Liver (tissue), 9 donors: ENCODE measurements around the gene LDLRAD1. TPM values are rescaled to one million over a fixed set of nuclear protein-coding genes. Genes with fewer than 3 reads are reported as not detected.
A peak's percentile ranks its signal among the peaks of the same experiment; 100 is the strongest.
"Not testable (repeated sequence)": the region's sequence is repeated elsewhere in the genome, so short reads cannot be mapped to it uniquely, and the experiment has no call there.

Experiments used
- DNase-seq: peaks from one replicate; pipeline ENCODE4 v3.0.0-alpha.2; 2017; ENCODE audit warnings: low spot score
- H3K27ac ChIP-seq, 2 donors: one replicate each; pipeline ENCODE4 v1.7.0; 2013; ENCODE audit warnings: inconsistent platforms in 2 of 2, low read length in 2 of 2, control low read depth in 1 of 2, low read depth in 1 of 2, mild to moderate bottlenecking in 1 of 2
- H3K27me3 ChIP-seq, 4 donors: one replicate each; pipeline versions ENCODE4 v1.6.1 to v1.7.0; 2013; ENCODE audit warnings: low read length in 3 of 4, inconsistent platforms in 1 of 4, mild to moderate bottlenecking in 1 of 4, moderate library complexity in 1 of 4; ENCODE audit not compliant: control insufficient read depth in 4 of 4, insufficient read depth in 4 of 4
- H3K36me3 ChIP-seq, 4 donors: one replicate each; pipeline versions ENCODE4 v1.6.1 to v1.7.0; 2013; ENCODE audit warnings: low read length in 3 of 4, mild to moderate bottlenecking in 3 of 4, low read depth in 1 of 4, moderate library complexity in 1 of 4; ENCODE audit not compliant: control insufficient read depth in 4 of 4, insufficient read depth in 3 of 4
- H3K4me1 ChIP-seq, 4 donors: one replicate each; pipeline versions ENCODE4 v1.6.1 to v1.7.0; 2013; ENCODE audit warnings: low read length in 3 of 4, mild to moderate bottlenecking in 3 of 4, moderate library complexity in 1 of 4; ENCODE audit not compliant: control insufficient read depth in 4 of 4, insufficient read depth in 4 of 4
- H3K4me3 ChIP-seq, 3 donors: one replicate each; pipeline versions ENCODE4 v1.6.1 to v1.7.0; 2013; ENCODE audit warnings: low read length in 3 of 3, control low read depth in 1 of 3, low read depth in 1 of 3, mild to moderate bottlenecking in 1 of 3
- H3K9ac ChIP-seq, 2 donors: one replicate each; pipeline ENCODE4 v1.7.0; 2013; ENCODE audit warnings: low read length in 2 of 2, mild to moderate bottlenecking in 2 of 2, moderate library complexity in 2 of 2, control low read depth in 1 of 2, low read depth in 1 of 2
- H3K9me3 ChIP-seq, 4 donors: one replicate each; pipeline versions ENCODE4 v1.6.1 to v1.7.0; 2013; ENCODE audit warnings: low read length in 3 of 4; ENCODE audit not compliant: control insufficient read depth in 4 of 4
- ATF3 ChIP-seq: IDR thresholded peaks from 2 replicates; pipeline ENCODE4 v1.6.1; 2016; ENCODE audit warnings: antibody characterized with exemption
- CTCF ChIP-seq: fragments of 150-350 bp; IDR thresholded peaks from 2 replicates; pipeline ENCODE4 v1.5.1; 2017; ENCODE audit warnings: improper control_type of control experiment, low read depth, low read length; ENCODE audit not compliant: missing input control
- EGR1 ChIP-seq, 2 donors: IDR thresholded peaks; 2 replicates each; pipeline ENCODE4 v1.6.1; 2016 to 2018; ENCODE audit warnings: antibody characterized with exemption in 2 of 2, low read depth in 2 of 2
- FOXA1 ChIP-seq: IDR thresholded peaks from 2 replicates; pipeline ENCODE4 v1.6.1; 2016; ENCODE audit warnings: antibody characterized with exemption
- FOXA2 ChIP-seq: IDR thresholded peaks from 2 replicates; pipeline ENCODE4 v1.6.1; 2016; ENCODE audit warnings: antibody characterized with exemption
- GABPA ChIP-seq, 2 donors: IDR thresholded peaks in 1 of 2; conservative IDR thresholded peaks in 1 of 2; 2 replicates each; pipeline ENCODE4 v1.6.1; 2016; ENCODE audit warnings: antibody characterized with exemption in 2 of 2, mild to moderate bottlenecking in 1 of 2, moderate library complexity in 1 of 2
- HNF4A ChIP-seq, 2 donors: conservative IDR thresholded peaks; 2 replicates each; pipeline ENCODE4 v1.6.1; 2016; ENCODE audit warnings: antibody characterized with exemption in 2 of 2, mild to moderate bottlenecking in 2 of 2
- HNF4G ChIP-seq: IDR thresholded peaks from 2 replicates; pipeline ENCODE4 v1.6.1; 2016; ENCODE audit warnings: antibody characterized with exemption
- JUND ChIP-seq, 2 donors: IDR thresholded peaks; 2 replicates each; pipeline ENCODE4 v1.6.1; 2016; ENCODE audit warnings: antibody characterized with exemption in 2 of 2
- MAX ChIP-seq: IDR thresholded peaks from 2 replicates; pipeline ENCODE4 v1.6.1; 2016; ENCODE audit warnings: antibody characterized with exemption
- NR2F2 ChIP-seq: IDR thresholded peaks from 2 replicates; pipeline ENCODE4 v1.6.1; 2016; ENCODE audit warnings: antibody characterized with exemption
- RAD21 ChIP-seq, 2 donors: IDR thresholded peaks; 2 replicates each; pipeline ENCODE4 v1.6.1; 2016; ENCODE audit warnings: antibody characterized with exemption in 2 of 2, mild to moderate bottlenecking in 2 of 2
- REST ChIP-seq: IDR thresholded peaks from 2 replicates; pipeline ENCODE4 v1.6.1; 2016; ENCODE audit warnings: antibody characterized with exemption, mild to moderate bottlenecking
- RXRA ChIP-seq, 2 donors: IDR thresholded peaks; 2 replicates each; pipeline ENCODE4 v1.6.1; 2017 to 2018; ENCODE audit warnings: antibody characterized with exemption in 2 of 2, mild to moderate bottlenecking in 1 of 2
- SP1 ChIP-seq: IDR thresholded peaks from 2 replicates; pipeline ENCODE4 v1.6.1; 2018; ENCODE audit warnings: antibody characterized with exemption, mild to moderate bottlenecking
- TAF1 ChIP-seq: conservative IDR thresholded peaks from 2 replicates; pipeline ENCODE4 v1.6.1; 2016; ENCODE audit warnings: antibody characterized with exemption, mild to moderate bottlenecking
- YY1 ChIP-seq: IDR thresholded peaks from 2 replicates; pipeline ENCODE4 v1.6.1; 2016; ENCODE audit warnings: antibody characterized with exemption, mild to moderate bottlenecking
- ZBTB33 ChIP-seq: IDR thresholded peaks from 2 replicates; pipeline ENCODE4 v1.6.1; 2016; ENCODE audit warnings: antibody characterized with exemption
- WGBS: extraction: QIAGEN DNeasy Blood & Tissue Kit; methylation state at CpG from one replicate; pipeline ENCODE4 v1.1.7; 2013; 5-methylcytosine and 5-hydroxymethylcytosine counted together
- polyA plus RNA-seq, 2 donors: library from polyadenylated mRNA; stranded (reverse) in 1 of 2; unstranded in 1 of 2; fragments of 200-250 nt in 1 of 2; fragments of >200 nt in 1 of 2; fragmentation: Nextera tagmentation in 1 of 2; extraction: Ambion mirVana in 1 of 2; gene quantifications; one replicate each; pipeline versions ENCODE4 v1.2.1 to v1.2.3, GENCODE V29; 2013 to 2015
- total RNA-seq, 2 donors: library from RNA; depleted of rRNA; stranded (reverse); fragments of >200 nt; gene quantifications; one replicate each; pipeline ENCODE4 v1.2.3, GENCODE V29; 2014
- donor health status: healthy.
- donor health status: healthy.
- donor health status: healthy.
- donor health status: healthy.
- donor health status: healthy.

LDLRAD1 gene
- total and polyA plus RNA-seq, 4 donors: not detected

GRCh38 chr1:54052431-54052933, 34.5 kb upstream of the LDLRAD1 start:
- Histone ChIP-seq H3K27me3 (no peaks in the 10 kb centered on the region), H3K9ac (peak overlapping the region; percentile 72 to 89), H3K36me3 (no peaks in the 10 kb centered on the region), H3K27ac (peak overlapping the region; percentile 76 to 88), H3K9me3 (no peaks in the 10 kb centered on the region), H3K4me3 (peak overlapping the region; percentile 80 to 99 (median 81)), H3K4me1 (peaks cover 4 to 31% (median 25%) of the 10 kb centered on the region in 4 donors)
- WGBS: under 1% methylated on average over 23 of the region's 23 CpGs
- TF ChIP-seq HNF4G: no peak
- no peak for TF ChIP-seq JUND (IDR thresholded peaks at IDR 0.05)
- TF ChIP-seq RXRA (IDR thresholded peaks at IDR 0.05): no peak
- no peak for TF ChIP-seq YY1
- TF ChIP-seq TAF1: no peak
- TF ChIP-seq ZBTB33: no peak
- no peak for TF ChIP-seq NR2F2
- TF ChIP-seq ATF3: no peak
- TF ChIP-seq FOXA2: no peak
- TF ChIP-seq MAX: no peak
- TF ChIP-seq CTCF: no peak
- TF ChIP-seq GABPA (IDR thresholded peaks at IDR 0.05 in 1 of 2, conservative IDR thresholded peaks at IDR 0.05 in 1 of 2): no peak
- no peak for TF ChIP-seq REST
- no peak for TF ChIP-seq RAD21 (IDR thresholded peaks at IDR 0.05)
- TF ChIP-seq FOXA1: no peak
- peak; percentile 50 for DNase-seq

- no peak for DNase-seq
- Histone ChIP-seq H3K4me1 (peaks cover 4 to 31% (median 26%) of the 10 kb centered on the region in 4 donors), H3K27ac (peak overlapping the region; percentile 76 to 88), H3K27me3 (no peaks in the 10 kb centered on the region), H3K9ac (peak overlapping the region; percentile 72 to 89), H3K36me3 (no peaks in the 10 kb centered on the region), H3K9me3 (no peaks in the 10 kb centered on the region), H3K4me3 (peak overlapping the region; percentile 80 to 99 (median 81))
- TF ChIP-seq ATF3 (no peak), RAD21 (IDR thresholded peaks at IDR 0.05) (no peak), FOXA2 (no peak), YY1 (no peak), ZBTB33 (no peak), EGR1 (IDR thresholded peaks at IDR 0.05; ENCODE audit: low read depth in 2 of 2) (no peak), SP1 (no peak), HNF4A (conservative IDR thresholded peaks at IDR 0.05) (no peak), TAF1 (no peak)
- WGBS: 5% methylated on average over 8 of the region's 8 CpGs
Observed at GRCh38 chr1:54051933-54052430, 34.0 kb upstream of the LDLRAD1 start.

GRCh38 chr1:54050435-54050834, 32.4 kb upstream of the LDLRAD1 start:
- not testable (repeated sequence) for DNase-seq

More at GRCh38 chr1:54050435-54050834, 32.4 kb upstream of the LDLRAD1 start:
- not testable (repeated sequence) for H3K4me3 ChIP-seq, H3K36me3 ChIP-seq, H3K27ac ChIP-seq, H3K9ac ChIP-seq, H3K27me3 ChIP-seq, H3K9me3 ChIP-seq
- peaks cover 4 to 31% (median 26%) of the 10 kb centered on the region in 4 donors for H3K4me1 ChIP-seq
- 97% methylated on average over 12 of the region's 12 CpGs for WGBS
